ENCODE measurements around the gene ANAPC4. TPM values are rescaled to one million over a fixed set of nuclear protein-coding genes. Genes with fewer than 3 reads are reported as not detected.

Gene ANAPC4
- polyA plus RNA-seq, 2 donors = 13.8 to 22.5 TPM

- Histone ChIP-seq H3K4me1 (ENCODE audit: control insufficient read depth in 2 of 2, insufficient read depth in 2 of 2, low read length in 1 of 2) (no peaks in the 10 kb centered on the region), H3K36me3 (ENCODE audit: control insufficient read depth in 2 of 2, insufficient read depth in 2 of 2, low read length in 1 of 2) (peaks cover 7 to 13% of the 10 kb centered on the region in 2 donors), H3K27me3 (ENCODE audit: control insufficient read depth in 1 of 2, insufficient read depth in 2 of 2, low read length in 2 of 2) (no peaks in the 10 kb centered on the region), H3K4me3 (ENCODE audit: low read depth in 1 of 2, low read length in 2 of 2) (no peak overlapping the region), H3K27ac (ENCODE audit: low read depth in 2 of 2, low read length in 1 of 2) (no peak overlapping the region), H3K9me3 (ENCODE audit: control insufficient read depth in 2 of 2, insufficient read depth in 1 of 2, low read depth in 1 of 2, low read length in 1 of 2) (no peaks in the 10 kb centered on the region)
- 68 to 80% methylated on average over 2 of the region's 2 CpGs for WGBS, 2 donors
These were observed 28.4 kb downstream of the ANAPC4 start for GRCh38 chr4:25405453-25405852.

- no peaks in the 10 kb centered on the region for H3K9me3 ChIP-seq (ENCODE audit: control insufficient read depth in 2 of 2, insufficient read depth in 1 of 2, low read depth in 1 of 2, low read length in 1 of 2)
- 87 to 94% methylated on average over 5 of the region's 5 CpGs for WGBS, 2 donors
- no peak overlapping the region for H3K27ac ChIP-seq (ENCODE audit: low read depth in 2 of 2, low read length in 1 of 2)
- H3K36me3 ChIP-seq (ENCODE audit: control insufficient read depth in 2 of 2, insufficient read depth in 2 of 2, low read length in 1 of 2) = peaks cover 7 to 10% of the 10 kb centered on the region in 2 donors
- no peaks in the 10 kb centered on the region for H3K27me3 ChIP-seq (ENCODE audit: control insufficient read depth in 1 of 2, insufficient read depth in 2 of 2, low read length in 2 of 2)
- no peak overlapping the region for H3K4me3 ChIP-seq (ENCODE audit: low read depth in 1 of 2, low read length in 2 of 2)
- no peaks in the 10 kb centered on the region for H3K4me1 ChIP-seq (ENCODE audit: control insufficient read depth in 2 of 2, insufficient read depth in 2 of 2, low read length in 1 of 2)
These were observed 29.1 kb downstream of the ANAPC4 start for GRCh38 chr4:25406081-25406692.

GRCh38 chr4:25410820-25411529, 33.9 kb downstream of the ANAPC4 start:
- 82 to 94% methylated on average over 4 of the region's 4 CpGs for WGBS, 2 donors
- Histone ChIP-seq H3K36me3 (ENCODE audit: control insufficient read depth in 2 of 2, insufficient read depth in 2 of 2, low read length in 1 of 2) (peaks cover 2 to 7% of the 10 kb centered on the region in 2 donors), H3K4me1 (ENCODE audit: control insufficient read depth in 2 of 2, insufficient read depth in 2 of 2, low read length in 1 of 2) (no peaks in the 10 kb centered on the region), H3K4me3 (ENCODE audit: low read depth in 1 of 2, low read length in 2 of 2) (no peak overlapping the region), H3K27ac (ENCODE audit: low read depth in 2 of 2, low read length in 1 of 2) (no peak overlapping the region), H3K27me3 (ENCODE audit: control insufficient read depth in 1 of 2, insufficient read depth in 2 of 2, low read length in 2 of 2) (no peaks in the 10 kb centered on the region), H3K9me3 (ENCODE audit: control insufficient read depth in 2 of 2, insufficient read depth in 1 of 2, low read depth in 1 of 2, low read length in 1 of 2) (no peaks in the 10 kb centered on the region)

DNA sequence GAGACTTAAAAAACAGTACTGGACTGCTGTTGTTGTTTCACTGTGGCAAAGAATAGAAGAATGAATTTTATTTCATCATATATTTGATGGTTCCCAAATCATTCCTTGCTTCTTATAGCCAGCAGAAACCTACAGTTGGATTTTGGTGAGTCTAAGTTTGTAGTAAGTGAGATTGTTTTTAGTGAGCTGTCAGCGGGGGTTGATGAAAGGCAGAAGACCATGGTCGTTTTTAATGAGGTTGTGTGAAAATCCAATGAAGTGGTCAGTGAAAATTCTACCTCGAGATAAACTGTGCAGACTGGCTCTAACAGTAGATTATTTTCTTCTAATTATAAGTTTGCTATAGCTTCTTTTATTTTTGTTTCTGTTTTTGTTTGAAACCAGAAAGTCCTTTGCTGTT, 36.2 kb downstream of the ANAPC4 start:
- Histone ChIP-seq H3K4me1 (ENCODE audit: control insufficient read depth in 2 of 2, insufficient read depth in 2 of 2, low read length in 1 of 2) (no peaks in the 10 kb centered on the region), H3K27me3 (ENCODE audit: control insufficient read depth in 1 of 2, insufficient read depth in 2 of 2, low read length in 2 of 2) (no peaks in the 10 kb centered on the region), H3K27ac (ENCODE audit: low read depth in 2 of 2, low read length in 1 of 2) (no peak overlapping the region), H3K4me3 (ENCODE audit: low read depth in 1 of 2, low read length in 2 of 2) (no peak overlapping the region), H3K36me3 (ENCODE audit: control insufficient read depth in 2 of 2, insufficient read depth in 2 of 2, low read length in 1 of 2) (peaks cover 2 to 4% of the 10 kb centered on the region in 2 donors), H3K9me3 (ENCODE audit: control insufficient read depth in 2 of 2, insufficient read depth in 1 of 2, low read depth in 1 of 2, low read length in 1 of 2) (no peaks in the 10 kb centered on the region)
- whole genome bisulfite sequencing, 2 donors = 80 to 81% methylated on average over 3 of the region's 3 CpGs

- no peaks in the 10 kb centered on the region for H3K27me3 ChIP-seq (ENCODE audit: control insufficient read depth in 1 of 2, insufficient read depth in 2 of 2, low read length in 2 of 2)
- no peak overlapping the region for H3K27ac ChIP-seq (ENCODE audit: low read depth in 2 of 2, low read length in 1 of 2)
- H3K36me3 ChIP-seq (ENCODE audit: control insufficient read depth in 2 of 2, insufficient read depth in 2 of 2, low read length in 1 of 2) = no peaks in the 10 kb centered on the region
- H3K4me1 ChIP-seq (ENCODE audit: control insufficient read depth in 2 of 2, insufficient read depth in 2 of 2, low read length in 1 of 2) = no peaks in the 10 kb centered on the region
- H3K4me3 ChIP-seq (ENCODE audit: low read depth in 1 of 2, low read length in 2 of 2) = no peak overlapping the region
- 98 to 100% methylated on average over 2 of the region's 2 CpGs for WGBS, 2 donors
- H3K9me3 ChIP-seq (ENCODE audit: control insufficient read depth in 2 of 2, insufficient read depth in 1 of 2, low read depth in 1 of 2, low read length in 1 of 2) = no peaks in the 10 kb centered on the region
These were observed 40.0 kb downstream of the ANAPC4 start for GRCh38 chr4:25417014-25417413.

DNA sequence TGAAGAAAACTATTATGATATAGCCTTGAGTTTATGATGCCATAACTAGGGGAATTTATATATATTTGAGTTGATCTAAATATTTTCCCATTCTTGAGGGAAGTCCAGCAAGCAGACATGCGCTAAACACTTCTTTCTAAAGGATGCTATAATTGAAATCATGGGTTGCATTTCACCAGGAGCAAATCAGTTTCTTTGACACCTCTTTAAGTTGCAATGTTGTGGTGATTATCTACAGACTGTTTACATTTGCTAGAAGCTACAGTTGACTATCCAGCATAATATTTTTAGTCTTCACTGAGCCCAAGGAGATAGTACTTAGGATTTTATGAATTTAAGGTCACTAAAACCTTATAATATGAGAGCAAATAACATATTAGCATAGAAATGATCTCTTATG, 43.9 kb downstream of the ANAPC4 start:
- WGBS, 2 donors = 94 to 99% methylated on average over 1 of the region's 1 CpG
- Histone ChIP-seq H3K27me3 (ENCODE audit: control insufficient read depth in 1 of 2, insufficient read depth in 2 of 2, low read length in 2 of 2) (no peaks in the 10 kb centered on the region), H3K36me3 (ENCODE audit: control insufficient read depth in 2 of 2, insufficient read depth in 2 of 2, low read length in 1 of 2) (no peaks in the 10 kb centered on the region), H3K4me3 (ENCODE audit: low read depth in 1 of 2, low read length in 2 of 2) (no peak overlapping the region), H3K4me1 (ENCODE audit: control insufficient read depth in 2 of 2, insufficient read depth in 2 of 2, low read length in 1 of 2) (no peaks in the 10 kb centered on the region), H3K27ac (ENCODE audit: low read depth in 2 of 2, low read length in 1 of 2) (no peak overlapping the region), H3K9me3 (ENCODE audit: control insufficient read depth in 2 of 2, insufficient read depth in 1 of 2, low read depth in 1 of 2, low read length in 1 of 2) (no peaks in the 10 kb centered on the region)

- Histone ChIP-seq H3K36me3 (ENCODE audit: control insufficient read depth in 2 of 2, insufficient read depth in 2 of 2, low read length in 1 of 2) (no peaks in the 10 kb centered on the region), H3K9me3 (ENCODE audit: control insufficient read depth in 2 of 2, insufficient read depth in 1 of 2, low read depth in 1 of 2, low read length in 1 of 2) (no peaks in the 10 kb centered on the region), H3K27me3 (ENCODE audit: control insufficient read depth in 1 of 2, insufficient read depth in 2 of 2, low read length in 2 of 2) (no peaks in the 10 kb centered on the region), H3K27ac (ENCODE audit: low read depth in 2 of 2, low read length in 1 of 2) (no peak overlapping the region), H3K4me3 (ENCODE audit: low read depth in 1 of 2, low read length in 2 of 2) (no peak overlapping the region), H3K4me1 (ENCODE audit: control insufficient read depth in 2 of 2, insufficient read depth in 2 of 2, low read length in 1 of 2) (no peaks in the 10 kb centered on the region)
- WGBS, 2 donors = 74 to 85% methylated on average over 5 of the region's 5 CpGs
These were observed 44.9 kb downstream of the ANAPC4 start for GRCh38 chr4:25421816-25422525.

GRCh38 chr4:25423548-25423947, 46.5 kb downstream of the ANAPC4 start:
- Histone ChIP-seq H3K4me3 (ENCODE audit: low read depth in 1 of 2, low read length in 2 of 2) (no peak overlapping the region), H3K27me3 (ENCODE audit: control insufficient read depth in 1 of 2, insufficient read depth in 2 of 2, low read length in 2 of 2) (no peaks in the 10 kb centered on the region), H3K27ac (ENCODE audit: low read depth in 2 of 2, low read length in 1 of 2) (no peak overlapping the region), H3K36me3 (ENCODE audit: control insufficient read depth in 2 of 2, insufficient read depth in 2 of 2, low read length in 1 of 2) (no peaks in the 10 kb centered on the region), H3K9me3 (ENCODE audit: control insufficient read depth in 2 of 2, insufficient read depth in 1 of 2, low read depth in 1 of 2, low read length in 1 of 2) (no peaks in the 10 kb centered on the region), H3K4me1 (ENCODE audit: control insufficient read depth in 2 of 2, insufficient read depth in 2 of 2, low read length in 1 of 2) (no peaks in the 10 kb centered on the region)
- WGBS, 2 donors = 88 to 91% methylated on average over 1 of the region's 1 CpG

GRCh38 chr4:25424539-25425228, 47.6 kb downstream of the ANAPC4 start:
- H3K36me3 ChIP-seq (ENCODE audit: control insufficient read depth in 2 of 2, insufficient read depth in 2 of 2, low read length in 1 of 2) = no peaks in the 10 kb centered on the region
- no peak overlapping the region for H3K27ac ChIP-seq (ENCODE audit: low read depth in 2 of 2, low read length in 1 of 2)
- 70 to 74% methylated on average over 9 of the region's 9 CpGs for WGBS, 2 donors
- H3K4me1 ChIP-seq (ENCODE audit: control insufficient read depth in 2 of 2, insufficient read depth in 2 of 2, low read length in 1 of 2) = no peaks in the 10 kb centered on the region
- H3K9me3 ChIP-seq (ENCODE audit: control insufficient read depth in 2 of 2, insufficient read depth in 1 of 2, low read depth in 1 of 2, low read length in 1 of 2) = no peaks in the 10 kb centered on the region
- H3K27me3 ChIP-seq (ENCODE audit: control insufficient read depth in 1 of 2, insufficient read depth in 2 of 2, low read length in 2 of 2) = no peaks in the 10 kb centered on the region
- no peak overlapping the region for H3K4me3 ChIP-seq (ENCODE audit: low read depth in 1 of 2, low read length in 2 of 2)

Data from esophagus (tissue), 2 donors.